ENCODE data around the gene ZNF784. TPM values are rescaled to one million over a fixed set of nuclear protein-coding genes. Genes with fewer than 3 reads are reported as not detected.

Gene ZNF784
- total RNA-seq, 1 experiment from 2014 or later = 10.2 TPM

GRCh38 chr19:55644191-55644833, 19.9 kb upstream of the ZNF784 start:
- no TSS peak for BruUV-seq (replicated peaks)
- Mint-ChIP-seq H3K36me3 (ENCODE audit: insufficient read depth, unreplicated experiment) (peaks cover 90% of the 10 kb centered on the region), H3K27me3 (ENCODE audit: insufficient read depth, unreplicated experiment) (no peaks in the 10 kb centered on the region), H3K4me1 (ENCODE audit: low read depth, unreplicated experiment) (peaks cover 32% of the 10 kb centered on the region), H3K9me3 (ENCODE audit: unreplicated experiment) (no peaks in the 10 kb centered on the region), H3K4me3 (ENCODE audit: unreplicated experiment) (peak overlapping the region; percentile 86), H3K27ac (ENCODE audit: unreplicated experiment) (peak overlapping the region; percentile 95)
- H3K4me3 ChIP-seq (ENCODE audit: low read depth, low read length) = peak overlapping the region; percentile 84
- CTCF ChIA-PET = no interaction called here
- H3K4me1 ChIP-seq = peaks cover 9% of the 10 kb centered on the region; the same call in 1 of the 2 replicates
- POLR2A ChIA-PET = no interaction called here
- DNase-seq = no peak
- intact Hi-C loops (cut with micrococcal nuclease; ENCODE audit: unreplicated experiment) = no loop called here
- H3K9me3 ChIP-seq = no peaks in the 10 kb centered on the region
- H3K36me3 ChIP-seq (ENCODE audit: control insufficient read depth, insufficient read depth, low read length) = no peaks in the 10 kb centered on the region
- TF ChIP-seq CTCF (IDR thresholded peaks at IDR 0.05; ENCODE audit: insufficient read depth in 1 of 2, low read depth in 1 of 2, low read length in 1 of 2, severe bottlenecking in 1 of 2, unreplicated experiment in 1 of 2) = no peak
- no peaks in the 10 kb centered on the region for H3K27me3 ChIP-seq (replicated peaks; ENCODE audit: control insufficient read depth, insufficient read depth, low read length)

GRCh38 chr19:55643887-55644176, 19.5 kb upstream of the ZNF784 start:
- Histone ChIP-seq H3K27me3 (replicated peaks; ENCODE audit: control insufficient read depth, insufficient read depth, low read length) (no peaks in the 10 kb centered on the region), H3K36me3 (ENCODE audit: control insufficient read depth, insufficient read depth, low read length) (no peaks in the 10 kb centered on the region), H3K9me3 (no peaks in the 10 kb centered on the region), H3K4me3 (ENCODE audit: low read depth, low read length) (peak overlapping the region; percentile 84), H3K4me1 (peaks cover 12% of the 10 kb centered on the region; the same call in 1 of the 2 replicates)
- H3K4me1 Mint-ChIP-seq (ENCODE audit: low read depth, unreplicated experiment) = peaks cover 36% of the 10 kb centered on the region
- no peaks in the 10 kb centered on the region for H3K9me3 Mint-ChIP-seq (ENCODE audit: unreplicated experiment)
- peak overlapping the region; percentile 95 for H3K27ac Mint-ChIP-seq (ENCODE audit: unreplicated experiment)
- H3K27me3 Mint-ChIP-seq (ENCODE audit: insufficient read depth, unreplicated experiment) = no peaks in the 10 kb centered on the region
- intact Hi-C loops (cut with micrococcal nuclease; ENCODE audit: unreplicated experiment) = no loop called here
- ChIA-PET POLR2A (no interaction called here), CTCF (no interaction called here)
- BruUV-seq (replicated peaks) = no TSS peak
- no peak for TF ChIP-seq CTCF (IDR thresholded peaks at IDR 0.05; ENCODE audit: insufficient read depth in 1 of 2, low read depth in 1 of 2, low read length in 1 of 2, severe bottlenecking in 1 of 2, unreplicated experiment in 1 of 2)
- H3K36me3 Mint-ChIP-seq (ENCODE audit: insufficient read depth, unreplicated experiment) = peaks cover 92% of the 10 kb centered on the region
- peak overlapping the region; percentile 86 for H3K4me3 Mint-ChIP-seq (ENCODE audit: unreplicated experiment)
- no peak for DNase-seq

GRCh38 chr19:55643003-55643886, 18.9 kb upstream of the ZNF784 start, which contains the start of gene ZNF581:
ZNF581 (plus strand) TSS chr19:55643649; CDS start chr19:55644572, 923 bp downstream.
- BruUV-seq (replicated peaks) = no TSS peak
- H3K27me3 Mint-ChIP-seq (ENCODE audit: insufficient read depth, unreplicated experiment) = no peaks in the 10 kb centered on the region
- no peak for TF ChIP-seq CTCF (IDR thresholded peaks at IDR 0.05; ENCODE audit: insufficient read depth in 1 of 2, low read depth in 1 of 2, low read length in 1 of 2, severe bottlenecking in 1 of 2, unreplicated experiment in 1 of 2)
- peak; percentile 87 to 89 for DNase-seq
- intact Hi-C loops (cut with micrococcal nuclease; ENCODE audit: unreplicated experiment) = no loop called here
- no peaks in the 10 kb centered on the region for H3K36me3 ChIP-seq (ENCODE audit: control insufficient read depth, insufficient read depth, low read length)
- H3K4me3 Mint-ChIP-seq (ENCODE audit: unreplicated experiment) = peak within 1 kb of the TSS; percentile 86
- peaks cover 37% of the 10 kb centered on the region for H3K4me1 Mint-ChIP-seq (ENCODE audit: low read depth, unreplicated experiment)
- no peaks in the 10 kb centered on the region for H3K9me3 ChIP-seq
- peaks cover 9% of the 10 kb centered on the region; the same call in 1 of the 2 replicates for H3K4me1 ChIP-seq
- peak within 1 kb of the TSS; percentile 95 for H3K27ac Mint-ChIP-seq (ENCODE audit: unreplicated experiment)
- H3K36me3 Mint-ChIP-seq (ENCODE audit: insufficient read depth, unreplicated experiment) = peaks cover 90% of the 10 kb centered on the region
- CTCF ChIA-PET = interaction anchor here (1.0 to 1.9 kb wide), 3 partner anchors 9 to 11 kb away, joined by 3 to 11 read pairs (median 8); partner anchors contain the start of gene U2AF2
- no peaks in the 10 kb centered on the region for H3K9me3 Mint-ChIP-seq (ENCODE audit: unreplicated experiment)
- H3K27me3 ChIP-seq (replicated peaks; ENCODE audit: control insufficient read depth, insufficient read depth, low read length) = no peaks in the 10 kb centered on the region
- peak within 1 kb of the TSS; percentile 84 for H3K4me3 ChIP-seq (ENCODE audit: low read depth, low read length)
- POLR2A ChIA-PET = interaction anchor here (1.2 to 1.9 kb wide), 2 partner anchors 9 to 11 kb away, joined by 5 to 14 read pairs; partner anchors contain the start of gene U2AF2

Measured in Caco-2 (cell line).